Measurements from ENCODE around the gene PKN1. TPM values are rescaled to one million over a fixed set of nuclear protein-coding genes. Genes with fewer than 3 reads are reported as not detected.
"Not testable (repeated sequence)": the region's sequence is repeated elsewhere in the genome, so short reads cannot be mapped to it uniquely, and the experiment has no call there.

Gene PKN1
- total RNA-seq, 1 donor: 167 TPM

- TF ChIP-seq CTCF (IDR thresholded peaks at IDR 0.05; ENCODE audit: extremely low read depth, low read depth, low read length): no peak
- Histone ChIP-seq H3K36me3 (ENCODE audit: insufficient read depth, low read length) (peaks cover 21% of the 10 kb centered on the region), H3K4me1 (ENCODE audit: insufficient read depth, low read length) (no peaks in the 10 kb centered on the region), H3K4me2 (ENCODE audit: insufficient read depth, low read length) (no peak overlapping the region), H3K4me3 (ENCODE audit: insufficient read depth, low read length) (no peak overlapping the region), H4K20me1 (ENCODE audit: insufficient read depth, low read length) (no peaks in the 10 kb centered on the region), H2AFZ (ENCODE audit: low read length) (no peak overlapping the region), H3K79me2 (ENCODE audit: insufficient read depth, low read length) (no peaks in the 10 kb centered on the region), H3K27me3 (ENCODE audit: insufficient read depth, low read length) (no peaks in the 10 kb centered on the region), H3K9me3 (ENCODE audit: low read depth, low read length) (no peaks in the 10 kb centered on the region), H3K27ac (ENCODE audit: low read depth, low read length) (no peak overlapping the region)
- no peak for DNase-seq (ENCODE audit: insufficient read length, low spot score, missing footprints)
Observed at GRCh38 chr19:14459703-14460102, 26.6 kb downstream of the PKN1 start.

- Histone ChIP-seq H3K4me2 (ENCODE audit: insufficient read depth, low read length) (no peak overlapping the region), H3K36me3 (ENCODE audit: insufficient read depth, low read length) (peaks cover 23% of the 10 kb centered on the region), H2AFZ (ENCODE audit: low read length) (no peak overlapping the region), H3K9me3 (ENCODE audit: low read depth, low read length) (no peaks in the 10 kb centered on the region), H3K4me3 (ENCODE audit: insufficient read depth, low read length) (no peak overlapping the region), H3K27me3 (ENCODE audit: insufficient read depth, low read length) (no peaks in the 10 kb centered on the region), H4K20me1 (ENCODE audit: insufficient read depth, low read length) (no peaks in the 10 kb centered on the region), H3K27ac (ENCODE audit: low read depth, low read length) (no peak overlapping the region), H3K4me1 (ENCODE audit: insufficient read depth, low read length) (no peaks in the 10 kb centered on the region), H3K79me2 (ENCODE audit: insufficient read depth, low read length) (no peaks in the 10 kb centered on the region)
- no peak for DNase-seq (ENCODE audit: insufficient read length, low spot score, missing footprints)
- no peak for TF ChIP-seq CTCF (IDR thresholded peaks at IDR 0.05; ENCODE audit: extremely low read depth, low read depth, low read length)
Observed at GRCh38 chr19:14460935-14461334, 27.8 kb downstream of the PKN1 start.

GRCh38 chr19:14462401-14462800 lies 29.3 kb downstream of the PKN1 start:
- not testable (repeated sequence) for H4K20me1 ChIP-seq (ENCODE audit: insufficient read depth, low read length); H3K27me3 ChIP-seq (ENCODE audit: insufficient read depth, low read length); H3K9me3 ChIP-seq (ENCODE audit: low read depth, low read length); H3K27ac ChIP-seq (ENCODE audit: low read depth, low read length); H2AFZ ChIP-seq (ENCODE audit: low read length); DNase-seq (ENCODE audit: insufficient read length, low spot score, missing footprints); H3K4me2 ChIP-seq (ENCODE audit: insufficient read depth, low read length); H3K4me3 ChIP-seq (ENCODE audit: insufficient read depth, low read length); H3K4me1 ChIP-seq (ENCODE audit: insufficient read depth, low read length); H3K79me2 ChIP-seq (ENCODE audit: insufficient read depth, low read length)
- peaks cover 26% of the 10 kb centered on the region for H3K36me3 ChIP-seq (ENCODE audit: insufficient read depth, low read length)

GRCh38 chr19:14463747-14464146 lies 30.6 kb downstream of the PKN1 start:
- Histone ChIP-seq H4K20me1 (ENCODE audit: insufficient read depth, low read length) (no peaks in the 10 kb centered on the region), H3K4me3 (ENCODE audit: insufficient read depth, low read length) (no peak overlapping the region), H3K36me3 (ENCODE audit: insufficient read depth, low read length) (peaks cover 35% of the 10 kb centered on the region), H3K4me2 (ENCODE audit: insufficient read depth, low read length) (no peak overlapping the region), H3K27ac (ENCODE audit: low read depth, low read length) (no peak overlapping the region), H3K4me1 (ENCODE audit: insufficient read depth, low read length) (no peaks in the 10 kb centered on the region), H3K27me3 (ENCODE audit: insufficient read depth, low read length) (no peaks in the 10 kb centered on the region), H3K9me3 (ENCODE audit: low read depth, low read length) (no peaks in the 10 kb centered on the region), H3K79me2 (ENCODE audit: insufficient read depth, low read length) (no peaks in the 10 kb centered on the region), H2AFZ (ENCODE audit: low read length) (no peak overlapping the region)
- TF ChIP-seq CTCF (IDR thresholded peaks at IDR 0.05; ENCODE audit: extremely low read depth, low read depth, low read length): no peak
- DNase-seq (ENCODE audit: insufficient read length, low spot score, missing footprints): peak; percentile 55

Data from osteoblast (primary cell).